ENCODE measurements around the gene FAM168B. TPM values are rescaled to one million over a fixed set of nuclear protein-coding genes. Genes with fewer than 3 reads are reported as not detected.
A peak's percentile ranks its signal among the peaks of the same experiment; 100 is the strongest.

Gene FAM168B, protein sequence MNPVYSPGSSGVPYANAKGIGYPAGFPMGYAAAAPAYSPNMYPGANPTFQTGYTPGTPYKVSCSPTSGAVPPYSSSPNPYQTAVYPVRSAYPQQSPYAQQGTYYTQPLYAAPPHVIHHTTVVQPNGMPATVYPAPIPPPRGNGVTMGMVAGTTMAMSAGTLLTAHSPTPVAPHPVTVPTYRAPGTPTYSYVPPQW
- 100 to 1,000 TPM in 2 of 4 donors, 10 to 100 TPM in 2; 70.4 to 130 (median 99.0) TPM for total RNA-seq

DNA sequence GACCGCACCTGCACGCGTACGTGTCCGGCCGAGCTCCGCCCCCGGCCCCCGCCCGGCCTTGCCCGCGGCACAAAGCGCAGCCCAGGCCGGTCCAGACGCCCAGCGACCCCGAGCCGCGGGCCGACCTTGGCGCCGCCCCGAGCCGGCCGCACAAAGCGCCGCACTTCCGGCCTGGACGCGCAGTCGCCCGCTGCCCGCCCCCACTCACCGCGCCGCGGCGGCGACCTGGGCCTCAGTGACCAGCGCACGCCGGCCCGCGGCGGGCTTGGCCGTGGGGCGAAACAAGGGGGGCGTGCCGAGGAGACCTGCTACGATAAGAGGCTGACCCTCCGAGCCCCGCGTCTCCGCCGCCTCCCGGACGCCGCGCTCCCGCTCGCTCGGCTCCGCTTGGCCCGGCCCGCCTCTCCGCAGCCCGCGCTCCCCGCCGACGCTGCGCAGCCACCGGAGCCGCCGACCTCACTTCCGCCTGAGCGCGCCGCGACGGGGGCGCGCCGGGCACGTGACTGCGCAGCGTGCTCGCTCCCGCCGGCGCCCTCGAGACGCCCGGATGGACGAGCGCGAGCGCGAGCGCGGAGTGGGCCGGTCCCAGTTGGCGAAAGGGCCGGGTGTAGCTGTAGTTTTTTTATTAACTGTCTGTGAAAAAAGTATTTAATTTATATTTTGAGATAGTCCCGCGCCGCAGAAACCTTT lies at the start of gene FAM168B:
FAM168B (minus strand) TSS at position 455 of the 690 bp plus-strand sequence. CDS start 10,814 bp downstream, outside the sequence.
- H3K4me3 ChIP-seq, result peak within 1 kb of the TSS; percentile 88
- H3K9me3 ChIP-seq, result no peaks in the 10 kb centered on the region
- DNase-seq (ENCODE audit: low spot score in 2 of 2), result peak; percentile 87 to 90
- H3K4me1 ChIP-seq, result peaks cover 32% of the 10 kb centered on the region
- TF ChIP-seq EP300 (IDR thresholded peaks at IDR 0.05), result no peak
- no peak for TF ChIP-seq CTCF (IDR thresholded peaks at IDR 0.05)
- peak; percentile 45 to 95 for TF ChIP-seq POLR2A (IDR thresholded peaks at IDR 0.05)
- TF ChIP-seq POLR2AphosphoS5 (IDR thresholded peaks at IDR 0.05), result peak in 2 of 3 donors; percentile 46 to 61
- WGBS, result under 1% methylated on average over 55 of the region's 107 CpGs
- peaks cover 13% of the 10 kb centered on the region for H3K36me3 ChIP-seq
- H3K27ac ChIP-seq, result peak within 1 kb of the TSS; percentile 98
- no peaks in the 10 kb centered on the region for H3K27me3 ChIP-seq

DNA sequence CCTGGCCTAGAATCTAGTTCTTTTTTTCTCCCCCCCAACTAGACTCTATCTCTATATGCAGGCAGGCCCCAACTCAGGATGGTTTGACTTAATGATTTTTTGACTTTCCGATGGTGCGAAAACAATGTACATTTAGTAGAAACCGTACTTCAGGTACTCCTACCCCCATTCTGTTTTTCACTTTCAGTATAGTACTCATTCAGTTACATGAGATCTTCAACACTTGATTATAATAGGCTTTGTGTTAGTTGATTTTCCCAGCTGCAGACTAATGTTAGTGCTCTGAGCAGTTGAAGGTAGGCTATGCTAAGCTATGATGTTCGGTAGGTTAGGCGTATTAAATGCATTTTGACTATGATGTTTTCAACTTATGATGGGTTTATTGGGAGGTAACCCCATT lies 49.6 kb upstream of the FAM168B start:
- DNase-seq (ENCODE audit: low spot score in 2 of 2), result no peak
- TF ChIP-seq POLR2A (IDR thresholded peaks at IDR 0.05) (no peak), EP300 (IDR thresholded peaks at IDR 0.05) (no peak), POLR2AphosphoS5 (IDR thresholded peaks at IDR 0.05) (no peak), CTCF (IDR thresholded peaks at IDR 0.05) (no peak)
- 98% methylated on average over 5 of the region's 5 CpGs for WGBS

GRCh38 chr2:131140581-131140980 lies 47.3 kb upstream of the FAM168B start:
- TF ChIP-seq POLR2A (IDR thresholded peaks at IDR 0.05) (no peak), CTCF (IDR thresholded peaks at IDR 0.05) (no peak), EP300 (IDR thresholded peaks at IDR 0.05) (no peak), POLR2AphosphoS5 (IDR thresholded peaks at IDR 0.05) (no peak)
- no peaks in the 10 kb centered on the region for H3K27me3 ChIP-seq
- H3K4me1 ChIP-seq, result no peaks in the 10 kb centered on the region
- H3K4me3 ChIP-seq, result no peak overlapping the region
- peaks cover 59% of the 10 kb centered on the region for H3K36me3 ChIP-seq
- H3K9me3 ChIP-seq, result no peaks in the 10 kb centered on the region
- DNase-seq (ENCODE audit: low spot score in 2 of 2), result no peak
- H3K27ac ChIP-seq, result no peak overlapping the region
- WGBS, result 96% methylated on average over 2 of the region's 2 CpGs

More for the DNA sequence above, 49.6 kb upstream of the FAM168B start:
- no peaks in the 10 kb centered on the region for H3K4me1 ChIP-seq
- no peak overlapping the region for H3K4me3 ChIP-seq
- H3K27me3 ChIP-seq, result no peaks in the 10 kb centered on the region
- H3K36me3 ChIP-seq, result peaks cover 76% of the 10 kb centered on the region
- no peak overlapping the region for H3K27ac ChIP-seq
- H3K9me3 ChIP-seq, result no peaks in the 10 kb centered on the region

GRCh38 chr2:131132729-131133128 lies 39.5 kb upstream of the FAM168B start:
- TF ChIP-seq POLR2A (IDR thresholded peaks at IDR 0.05) (no peak), CTCF (IDR thresholded peaks at IDR 0.05) (no peak), POLR2AphosphoS5 (IDR thresholded peaks at IDR 0.05) (no peak), EP300 (IDR thresholded peaks at IDR 0.05) (no peak)
- Histone ChIP-seq H3K27ac (no peak overlapping the region), H3K4me3 (no peak overlapping the region), H3K9me3 (no peaks in the 10 kb centered on the region), H3K36me3 (peaks cover 59% of the 10 kb centered on the region), H3K27me3 (no peaks in the 10 kb centered on the region), H3K4me1 (no peaks in the 10 kb centered on the region)
- WGBS, result 90% methylated on average over 8 of the region's 8 CpGs
- DNase-seq (ENCODE audit: low spot score in 2 of 2), result no peak

DNA sequence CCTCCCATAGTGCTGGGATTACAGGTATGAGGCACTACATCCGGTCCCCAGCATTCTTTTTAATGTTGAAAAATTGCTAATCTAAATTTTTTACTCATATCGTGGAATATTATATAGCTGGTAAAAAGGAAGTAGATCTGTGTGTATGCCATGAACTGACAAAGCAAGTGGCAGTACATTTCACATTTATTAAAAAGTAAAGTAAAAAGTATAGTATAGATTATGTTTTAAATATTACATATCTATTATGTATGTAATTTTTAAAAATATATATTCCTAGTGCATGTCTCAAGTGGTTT lies 37.0 kb upstream of the FAM168B start:
- Histone ChIP-seq H3K4me3 (no peak overlapping the region), H3K27me3 (no peaks in the 10 kb centered on the region), H3K36me3 (peaks cover 81% of the 10 kb centered on the region), H3K9me3 (no peaks in the 10 kb centered on the region), H3K27ac (no peak overlapping the region), H3K4me1 (no peaks in the 10 kb centered on the region)
- DNase-seq (ENCODE audit: low spot score in 2 of 2), result no peak
- 97% methylated on average over 2 of the region's 2 CpGs for WGBS
- TF ChIP-seq POLR2A (IDR thresholded peaks at IDR 0.05) (no peak), CTCF (IDR thresholded peaks at IDR 0.05) (no peak)

All from suprapubic skin (tissue), 4 donors.